IPS-20b (cell line): Measurements from ENCODE around the gene PDZD8.
"Not testable (repeated sequence)": the region's sequence is repeated elsewhere in the genome, so short reads cannot be mapped to it uniquely, and the experiment has no call there.

Experiments used
- H3K27ac ChIP-seq: one replicate; pipeline ENCODE4 v1.5.1; 2013; ENCODE audit warnings: low read length
- H3K27me3 ChIP-seq: 2 replicates; pipeline ENCODE4 v1.6.1; 2013; ENCODE audit warnings: mild to moderate bottlenecking, low read length, inconsistent platforms; ENCODE audit not compliant: insufficient read depth
- H3K36me3 ChIP-seq: 2 replicates; pipeline ENCODE4 v1.6.1; 2013; ENCODE audit warnings: low read depth, mild to moderate bottlenecking, inconsistent platforms, low read length, moderate library complexity; ENCODE audit not compliant: insufficient read depth
- H3K4me1 ChIP-seq: 2 replicates; pipeline ENCODE4 v1.6.1; 2013; ENCODE audit warnings: mild to moderate bottlenecking, control low read depth, inconsistent platforms, low read length, moderate library complexity; ENCODE audit not compliant: insufficient read depth
- H3K4me3 ChIP-seq: 2 replicates; pipeline ENCODE4 v1.5.1; 2013; ENCODE audit warnings: mild to moderate bottlenecking, low read length, inconsistent platforms
- H3K9ac ChIP-seq: 2 replicates; pipeline ENCODE4 v1.6.1; 2013; ENCODE audit warnings: low read depth, mild to moderate bottlenecking, inconsistent platforms, low read length, moderate library complexity
- H3K9me3 ChIP-seq: 2 replicates; pipeline ENCODE4 v1.6.1; 2013; ENCODE audit warnings: mild to moderate bottlenecking, low read depth, low read length, inconsistent platforms; ENCODE audit not compliant: insufficient read depth

The PDZD8 gene

DNA sequence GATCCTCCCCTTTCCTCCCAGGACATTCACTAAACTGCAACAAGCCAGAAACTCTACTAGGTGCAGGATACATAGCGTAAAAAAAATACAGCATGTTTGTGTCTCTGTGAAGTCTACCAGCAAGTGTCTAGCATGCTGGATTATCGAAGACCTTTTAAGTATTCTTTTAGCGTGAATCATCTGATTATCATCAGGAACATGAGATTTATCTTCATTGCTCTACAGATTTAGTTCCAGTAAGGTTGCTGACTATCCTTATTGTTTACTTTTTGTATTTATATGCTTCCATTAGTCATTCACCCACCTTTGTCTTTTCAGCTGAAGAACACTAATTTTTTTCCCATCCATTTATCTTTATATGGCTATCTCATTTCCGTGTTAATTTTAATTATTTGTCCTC, 62.8 kb downstream of the PDZD8 start:
- Histone ChIP-seq H3K27me3 (no peaks in the 10 kb centered on the region), H3K27ac (no peak overlapping the region), H3K9me3 (no peaks in the 10 kb centered on the region), H3K4me3 (no peak overlapping the region), H3K36me3 (peaks cover 8% of the 10 kb centered on the region), H3K4me1 (no peaks in the 10 kb centered on the region), H3K9ac (no peak overlapping the region)

DNA sequence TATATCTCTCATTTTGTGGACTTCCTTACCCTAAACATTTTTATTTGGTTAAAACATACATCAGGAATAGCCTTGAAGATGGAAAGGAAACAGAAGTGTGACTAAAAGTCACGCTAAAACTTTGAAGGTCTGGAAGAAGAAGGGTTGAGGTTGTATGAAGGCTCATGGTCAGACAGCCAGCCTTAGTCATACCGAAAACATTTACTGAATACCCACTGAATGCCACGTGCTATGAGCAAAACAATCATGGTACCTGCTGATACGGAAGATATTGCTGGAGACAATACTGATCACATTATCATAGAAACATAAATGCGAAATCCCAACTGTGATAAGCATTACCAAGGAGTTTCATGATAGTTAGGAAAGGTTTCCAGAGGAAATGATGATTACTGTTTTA, 64.0 kb downstream of the PDZD8 start:
- Histone ChIP-seq H3K4me1 (no peaks in the 10 kb centered on the region), H3K27ac (no peak overlapping the region), H3K36me3 (peaks cover 4% of the 10 kb centered on the region; the same call in 1 of the 2 replicates), H3K9ac (no peak overlapping the region), H3K9me3 (no peaks in the 10 kb centered on the region), H3K27me3 (no peaks in the 10 kb centered on the region), H3K4me3 (no peak overlapping the region)

DNA sequence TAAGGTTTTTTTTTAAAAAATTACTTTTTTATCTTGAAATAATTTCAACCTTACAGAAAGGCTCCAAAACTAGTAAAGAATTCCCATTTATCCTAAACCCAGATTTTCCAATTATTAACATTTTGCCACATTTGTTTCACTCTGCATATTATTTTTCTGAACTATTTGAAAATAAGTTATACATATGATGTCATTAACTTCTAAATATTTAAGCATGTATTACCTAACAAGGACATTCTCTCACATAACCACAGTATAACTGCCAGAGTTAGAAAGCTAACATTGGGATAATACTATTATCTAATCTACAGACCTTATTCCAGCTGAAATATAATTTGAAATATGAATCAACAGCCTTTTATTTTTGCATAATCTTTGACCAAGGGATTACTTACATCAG, 68.6 kb downstream of the PDZD8 start:
- Histone ChIP-seq H3K9ac (no peak overlapping the region), H3K4me3 (no peak overlapping the region), H3K27ac (no peak overlapping the region), H3K36me3 (0 out of 2 replicates have a peak, but pooled peaks cover 6% of the 10 kb centered on the region), H3K4me1 (no peaks in the 10 kb centered on the region), H3K9me3 (peaks cover 10% of the 10 kb centered on the region; the same call in 1 of the 2 replicates), H3K27me3 (no peaks in the 10 kb centered on the region)

DNA sequence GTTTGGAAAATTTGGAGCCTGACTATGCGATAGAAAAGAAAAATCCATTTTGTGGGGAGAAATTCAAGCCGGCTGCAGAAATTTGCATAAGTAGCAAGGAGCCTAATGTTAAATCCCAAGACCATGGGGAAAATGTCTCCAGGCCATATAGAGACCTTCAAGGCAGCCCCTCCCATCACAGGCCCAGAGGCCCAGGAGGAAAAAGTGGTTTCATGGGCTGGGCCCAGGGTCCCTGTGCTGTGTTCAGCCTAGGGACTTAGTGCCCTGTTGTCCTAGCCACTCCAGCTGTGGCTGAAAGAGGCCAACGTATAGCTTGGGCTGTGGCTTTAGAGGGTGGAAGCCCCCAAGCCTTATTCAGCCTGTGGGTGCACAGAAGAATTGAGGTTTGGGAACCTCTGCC, 71.8 kb downstream of the PDZD8 start:
- not testable (repeated sequence) for H3K9ac ChIP-seq, H3K4me1 ChIP-seq, H3K27ac ChIP-seq, H3K27me3 ChIP-seq, H3K4me3 ChIP-seq, H3K36me3 ChIP-seq
- peaks cover 10% of the 10 kb centered on the region; the same call in 1 of the 2 replicates for H3K9me3 ChIP-seq

DNA sequence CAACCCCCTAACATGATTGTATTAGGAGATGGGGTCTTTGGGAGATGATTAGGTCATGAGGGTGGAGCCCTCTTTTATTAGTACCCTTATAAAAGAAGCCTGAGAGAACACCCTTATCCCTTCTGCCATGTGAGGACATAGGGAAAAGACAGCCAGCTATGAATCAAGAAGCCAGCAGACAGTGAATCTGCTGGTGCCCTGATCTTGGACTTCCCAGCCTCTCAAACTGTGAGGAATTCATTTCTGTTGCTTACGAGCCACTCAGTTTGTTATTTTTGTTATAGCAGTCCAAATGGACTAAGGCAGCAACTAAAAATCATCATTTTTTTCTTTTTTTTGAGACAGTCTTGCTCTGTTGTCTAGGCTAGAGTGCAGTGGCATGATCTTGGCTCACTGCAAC, 74.6 kb downstream of the PDZD8 start:
- H3K4me1 ChIP-seq = no peaks in the 10 kb centered on the region
- no peaks in the 10 kb centered on the region for H3K27me3 ChIP-seq
- H3K36me3 ChIP-seq = 0 out of 2 replicates have a peak, but pooled peaks cover 6% of the 10 kb centered on the region
- H3K9me3 ChIP-seq = peaks cover 10% of the 10 kb centered on the region; the same call in 1 of the 2 replicates
- no peak overlapping the region for H3K9ac ChIP-seq
- H3K27ac ChIP-seq = no peak overlapping the region
- no peak overlapping the region for H3K4me3 ChIP-seq

DNA sequence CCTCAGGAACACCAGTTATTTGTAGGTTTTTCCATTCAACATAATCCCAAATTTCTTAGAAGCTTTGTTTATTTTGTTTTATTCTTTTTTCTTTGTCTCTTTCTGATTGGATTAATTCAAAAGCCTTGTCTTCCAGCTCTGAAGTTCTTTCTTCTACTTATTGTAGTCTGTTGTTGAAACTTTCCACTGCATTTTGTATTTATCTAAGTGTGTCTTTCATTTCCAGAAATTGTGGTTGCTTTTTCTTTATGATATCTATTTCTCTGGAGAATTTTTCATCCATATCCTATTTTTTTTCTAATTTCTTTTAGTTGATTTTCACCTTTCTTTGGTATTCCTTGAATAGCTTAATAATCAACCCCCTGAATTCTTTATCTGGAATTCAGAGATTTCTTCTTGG, 75.8 kb downstream of the PDZD8 start:
- no peaks in the 10 kb centered on the region for H3K27me3 ChIP-seq

DNA sequence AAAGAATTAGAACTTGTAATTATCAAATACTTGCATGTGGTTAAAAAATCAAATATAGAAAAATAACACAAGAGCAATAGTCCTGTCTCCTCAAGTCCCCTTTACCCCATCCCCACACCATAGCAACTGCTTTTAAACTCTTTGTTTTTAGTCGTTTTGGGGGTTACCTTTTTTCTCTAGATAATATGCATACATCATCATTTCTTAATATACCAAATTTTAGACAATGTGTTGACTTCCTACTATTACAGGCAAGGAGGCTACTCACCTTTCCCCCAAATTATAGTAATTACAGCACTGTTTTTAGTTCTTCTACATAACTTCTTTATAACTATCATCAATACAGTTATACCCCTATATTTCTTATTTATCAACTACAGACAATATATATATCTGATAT, 77.0 kb downstream of the PDZD8 start:
- Histone ChIP-seq H3K4me1 (no peaks in the 10 kb centered on the region), H3K27ac (no peak overlapping the region), H3K9ac (no peak overlapping the region), H3K27me3 (no peaks in the 10 kb centered on the region), H3K36me3 (no peaks in the 10 kb centered on the region), H3K4me3 (no peak overlapping the region), H3K9me3 (no peaks in the 10 kb centered on the region)

More for the DNA sequence above, 75.8 kb downstream of the PDZD8 start:
- no peaks in the 10 kb centered on the region for H3K4me1 ChIP-seq
- no peak overlapping the region for H3K4me3 ChIP-seq
- H3K36me3 ChIP-seq = 0 out of 2 replicates have a peak, but pooled peaks cover under 1% of the 10 kb centered on the region
- no peak overlapping the region for H3K27ac ChIP-seq
- no peak overlapping the region for H3K9ac ChIP-seq
- H3K9me3 ChIP-seq = peaks cover 6% of the 10 kb centered on the region; the same call in 1 of the 2 replicates

DNA sequence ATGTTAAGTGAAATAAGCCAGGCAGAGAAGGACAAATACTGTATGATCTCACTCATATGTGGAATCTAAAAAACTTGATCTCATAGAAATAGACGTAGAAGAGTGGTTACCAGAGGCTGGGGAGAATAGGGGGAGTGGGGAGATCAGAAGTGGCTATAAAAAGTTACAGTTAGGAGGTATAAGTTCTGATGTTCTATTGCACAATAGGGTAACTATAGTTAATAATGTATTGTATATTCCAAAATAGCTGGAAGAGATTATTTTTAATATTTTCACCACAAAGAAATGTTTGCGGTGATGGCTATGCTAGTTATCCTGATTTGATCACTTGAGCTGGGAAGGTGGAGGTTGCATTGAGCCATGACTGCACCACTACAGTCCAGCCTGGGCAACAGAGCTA, 80.5 kb downstream of the PDZD8 start:
- no peaks in the 10 kb centered on the region for H3K9me3 ChIP-seq
- no peak overlapping the region for H3K4me3 ChIP-seq
- no peaks in the 10 kb centered on the region for H3K4me1 ChIP-seq
- no peak overlapping the region for H3K27ac ChIP-seq
- H3K36me3 ChIP-seq = no peaks in the 10 kb centered on the region
- no peak overlapping the region for H3K9ac ChIP-seq
- no peaks in the 10 kb centered on the region for H3K27me3 ChIP-seq

DNA sequence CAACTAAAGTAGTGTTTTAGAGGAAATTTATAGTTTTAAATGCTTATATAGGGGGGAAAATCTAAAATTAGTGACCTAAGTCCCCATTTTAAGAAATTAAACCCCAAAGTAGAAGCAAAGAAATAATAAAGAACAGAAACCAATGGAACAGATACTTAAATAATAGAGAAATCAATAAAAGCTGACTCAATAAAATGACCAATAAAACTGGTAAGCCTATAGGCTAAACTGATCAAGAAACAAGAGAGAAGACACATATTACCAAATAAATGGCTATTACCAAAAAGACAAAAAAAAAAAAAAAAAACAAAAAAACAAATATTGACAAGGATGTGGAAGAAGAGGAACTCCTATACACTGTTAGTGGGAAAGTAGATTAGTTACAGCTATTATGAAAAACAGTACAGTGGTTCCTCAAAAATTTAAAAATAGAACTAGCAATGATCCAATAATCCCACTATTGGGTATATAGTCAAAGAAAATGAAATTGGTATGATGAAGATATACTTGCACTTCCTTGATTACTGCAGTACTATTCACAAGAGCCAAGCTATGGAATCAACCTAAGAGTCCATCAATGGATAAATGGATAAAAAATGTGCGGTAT, 81.1 kb downstream of the PDZD8 start:
- H3K4me3 ChIP-seq = no peak overlapping the region
- no peaks in the 10 kb centered on the region for H3K9me3 ChIP-seq
- no peaks in the 10 kb centered on the region for H3K4me1 ChIP-seq
- no peak overlapping the region for H3K9ac ChIP-seq
- H3K36me3 ChIP-seq = no peaks in the 10 kb centered on the region
- H3K27ac ChIP-seq = no peak overlapping the region
- H3K27me3 ChIP-seq = no peaks in the 10 kb centered on the region

DNA sequence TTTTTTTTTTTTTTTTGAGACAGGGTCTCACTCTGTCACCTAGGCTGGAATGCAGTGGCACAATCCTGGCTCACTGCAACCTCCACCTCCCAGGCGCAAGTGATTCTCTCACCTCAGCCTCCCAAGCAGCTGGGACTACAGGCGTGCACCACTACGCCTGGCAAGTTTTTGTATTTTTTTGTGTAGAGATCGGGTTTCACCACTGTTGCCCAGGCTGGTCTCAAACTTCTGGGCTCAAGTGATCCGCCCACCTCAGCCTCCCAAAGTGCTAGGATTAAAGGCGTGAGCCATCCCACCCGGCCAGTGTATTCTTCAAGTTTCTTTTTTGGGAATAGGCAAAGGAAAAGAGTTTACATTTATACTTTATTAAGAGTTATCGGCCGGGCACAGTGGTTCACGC, 84.4 kb downstream of the PDZD8 start:
- not testable (repeated sequence) for H3K36me3 ChIP-seq, H3K9ac ChIP-seq, H3K4me1 ChIP-seq, H3K27ac ChIP-seq, H3K4me3 ChIP-seq, H3K9me3 ChIP-seq, H3K27me3 ChIP-seq

DNA sequence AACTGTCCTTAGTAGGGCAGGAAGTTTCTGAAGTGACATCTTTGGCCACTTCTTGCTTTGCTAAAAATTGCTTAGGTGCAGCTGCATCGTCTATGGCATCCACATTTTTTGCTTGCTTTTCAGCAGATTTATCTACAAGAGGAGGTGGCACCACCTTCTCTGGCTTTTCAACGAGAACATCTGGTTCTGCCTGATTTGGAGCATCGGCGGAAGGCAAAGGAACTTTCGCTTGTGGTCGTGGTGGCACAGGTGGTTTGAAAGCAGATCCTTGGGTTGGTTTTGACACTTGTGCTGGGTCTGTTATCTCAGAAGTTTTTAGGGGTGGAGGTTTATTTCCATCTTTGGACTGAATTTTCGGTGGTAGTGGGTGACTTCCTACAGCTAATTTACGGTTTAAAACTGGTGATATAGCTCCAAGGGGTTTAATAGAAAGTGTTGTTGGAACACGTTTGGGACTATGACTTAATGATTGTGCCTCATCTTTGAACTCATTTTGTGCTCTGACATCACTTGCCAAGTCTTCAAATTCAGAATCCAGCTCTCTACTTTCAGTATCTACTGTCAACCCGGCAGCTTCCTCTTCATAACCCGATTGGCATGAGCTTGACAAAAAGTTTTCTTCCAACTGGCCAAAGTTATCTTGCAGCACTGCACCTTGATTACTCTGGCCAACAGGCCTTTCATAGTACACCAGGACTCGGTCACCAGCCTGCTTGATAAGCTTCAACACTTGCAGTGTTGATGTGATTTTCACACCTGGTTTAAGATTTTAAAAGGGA, 90.3 kb downstream of the PDZD8 start:
- H3K27ac ChIP-seq = no peak overlapping the region
- no peak overlapping the region for H3K9ac ChIP-seq
- no peaks in the 10 kb centered on the region for H3K4me1 ChIP-seq
- peaks cover 29% of the 10 kb centered on the region for H3K36me3 ChIP-seq
- no peaks in the 10 kb centered on the region for H3K9me3 ChIP-seq
- no peak overlapping the region for H3K4me3 ChIP-seq
- no peaks in the 10 kb centered on the region for H3K27me3 ChIP-seq

DNA sequence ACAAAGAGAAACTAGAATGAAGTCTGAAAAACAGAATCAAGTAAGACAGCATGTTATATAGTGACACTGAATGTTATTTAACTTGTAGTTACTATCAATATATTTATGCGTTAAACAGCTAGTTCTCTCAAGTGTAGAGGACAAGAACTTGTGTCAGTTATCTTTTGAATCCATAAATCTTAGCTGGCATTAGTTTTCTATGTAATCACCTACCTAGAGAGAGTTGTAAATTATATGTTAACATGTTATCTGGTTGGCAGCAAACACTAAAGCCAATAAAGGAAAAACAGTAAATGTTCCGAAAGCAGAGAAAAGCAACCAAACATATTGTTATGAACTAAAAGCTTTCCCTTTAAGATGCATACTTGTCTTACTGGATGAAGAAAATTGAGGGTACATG, 97.6 kb downstream of the PDZD8 start:
- H3K4me1 ChIP-seq = no peaks in the 10 kb centered on the region
- no peak overlapping the region for H3K4me3 ChIP-seq
- no peak overlapping the region for H3K27ac ChIP-seq
- no peak overlapping the region for H3K9ac ChIP-seq
- no peaks in the 10 kb centered on the region for H3K9me3 ChIP-seq
- no peaks in the 10 kb centered on the region for H3K36me3 ChIP-seq
- no peaks in the 10 kb centered on the region for H3K27me3 ChIP-seq
